ENCODE measurements around the gene TRIO.
"Not testable (repeated sequence)": the region's sequence is repeated elsewhere in the genome, so short reads cannot be mapped to it uniquely, and the experiment has no call there.

Gene TRIO

DNA sequence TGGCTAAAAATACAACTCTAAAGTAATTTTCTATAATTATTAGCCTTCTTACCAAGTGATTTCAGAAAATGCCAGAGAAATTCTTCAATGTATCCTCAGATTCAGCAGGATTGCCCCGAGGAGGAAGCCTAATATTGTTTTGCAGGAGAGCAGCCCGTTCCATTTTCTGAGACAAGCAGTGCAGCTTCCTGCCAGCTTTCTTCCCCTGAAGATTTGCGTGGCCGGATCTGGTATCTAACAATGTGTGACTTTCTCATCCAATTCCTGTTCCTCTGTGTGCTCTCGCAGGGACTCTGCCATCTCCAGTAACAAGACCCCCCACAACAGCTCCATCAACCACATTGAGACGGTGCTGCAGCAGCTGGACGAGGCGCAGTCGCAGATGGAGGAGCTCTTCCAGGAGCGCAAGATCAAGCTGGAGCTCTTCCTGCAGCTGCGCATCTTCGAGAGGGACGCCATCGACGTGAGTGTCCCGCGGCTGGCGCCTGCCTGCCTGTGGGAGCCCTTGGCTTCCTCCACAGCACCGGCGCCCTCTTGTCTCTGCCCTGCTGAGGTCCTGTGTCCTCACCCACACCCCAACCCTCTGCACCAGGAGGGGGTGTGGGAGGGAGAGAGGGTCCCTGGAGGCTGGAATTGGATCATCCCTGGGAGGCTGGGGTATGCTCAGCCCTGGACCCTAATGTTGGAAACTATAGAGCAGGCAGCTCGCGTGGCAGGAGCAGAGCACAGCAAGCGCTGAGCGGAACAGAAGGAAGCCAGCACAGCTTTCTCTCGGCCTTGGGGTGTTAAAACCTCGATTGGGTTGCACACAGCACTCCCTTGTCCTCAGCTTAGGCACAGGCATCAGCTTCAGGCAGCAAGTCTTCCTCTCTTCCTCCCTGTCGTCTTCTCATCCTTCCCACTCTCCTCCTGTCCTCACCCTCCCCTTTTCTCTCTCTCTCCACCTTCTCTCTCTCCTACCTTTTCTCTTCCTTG is 216.2 kb downstream of the TRIO start:
- DNase-seq (ENCODE audit: low read depth): no peak

GRCh38 chr5:14362491-14362890 is 219.3 kb downstream of the TRIO start:
- DNase-seq (ENCODE audit: low read depth): no peak

- DNase-seq (ENCODE audit: low read depth): no peak
These were observed 221.0 kb downstream of the TRIO start for GRCh38 chr5:14364096-14364495.

DNA sequence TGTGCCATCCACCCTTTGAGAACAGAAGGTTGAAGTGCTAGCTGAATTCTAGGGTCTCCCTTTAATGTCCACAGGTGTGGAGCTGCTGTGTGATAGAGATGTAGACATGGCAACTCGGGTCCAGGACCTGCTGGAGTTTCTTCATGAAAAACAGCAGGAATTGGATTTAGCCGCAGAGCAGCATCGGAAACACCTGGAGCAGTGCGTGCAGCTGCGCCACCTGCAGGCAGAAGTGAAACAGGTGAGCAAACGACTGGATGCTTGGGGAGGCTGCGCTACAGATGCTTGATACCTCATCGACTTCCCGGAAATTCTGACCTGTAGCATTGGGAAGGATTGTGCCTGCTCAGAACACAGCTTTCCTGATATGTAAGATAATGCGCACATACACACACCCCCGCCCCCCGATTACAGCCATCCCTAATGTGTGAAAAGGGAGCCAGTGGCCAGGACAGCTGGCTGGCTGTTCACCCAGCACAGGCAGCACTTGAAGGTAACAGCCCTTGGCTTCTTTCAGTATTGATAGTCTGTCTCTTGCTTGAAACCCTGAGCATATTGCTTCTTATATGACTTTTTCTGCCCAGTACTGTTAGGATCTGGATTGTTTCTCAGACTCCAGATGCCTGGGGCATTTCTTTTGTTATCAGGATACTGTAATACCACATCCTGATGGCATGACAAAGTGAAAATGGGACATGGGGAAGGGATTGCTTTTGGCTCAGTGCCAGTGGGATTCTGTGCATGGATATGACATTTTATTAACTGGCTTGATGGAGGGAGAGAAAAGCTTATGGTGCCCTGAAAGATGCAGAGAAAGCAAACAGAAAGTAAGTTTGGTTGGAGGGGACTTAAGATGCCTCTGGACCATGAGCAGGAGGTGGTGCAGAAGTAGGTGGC is 221.7 kb downstream of the TRIO start:
- no peak for DNase-seq (ENCODE audit: low read depth)

DNA sequence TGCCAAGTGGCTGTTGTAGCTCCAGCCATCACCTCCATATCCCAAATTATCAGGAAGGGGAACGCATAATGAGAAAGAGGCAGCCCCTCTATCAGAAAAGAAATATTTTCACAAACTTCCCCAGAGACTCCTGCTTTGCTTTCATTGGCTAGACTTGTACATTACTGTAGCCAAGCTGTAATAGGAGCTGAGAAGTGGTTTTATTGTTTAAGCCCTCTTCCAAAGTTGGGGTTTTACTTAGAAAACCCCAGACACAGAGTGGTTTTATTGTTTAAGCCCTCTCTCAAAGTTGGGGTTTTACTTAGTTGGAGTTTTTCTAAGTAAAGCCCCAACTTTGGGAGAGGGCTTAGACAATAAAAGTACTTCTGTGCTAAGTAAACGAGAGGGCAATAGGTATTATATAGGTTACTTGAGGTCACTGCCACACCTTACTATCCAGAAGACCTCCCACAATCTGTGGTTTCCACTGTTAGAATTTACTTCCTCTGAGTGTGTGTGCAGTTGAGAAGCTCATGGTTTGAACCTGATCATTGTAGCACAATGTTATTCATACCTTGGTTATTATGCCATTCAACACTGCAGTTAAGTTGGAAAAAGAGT is 222.8 kb downstream of the TRIO start:
- no peak for DNase-seq (ENCODE audit: low read depth)

GRCh38 chr5:14366763-14367162 is 223.6 kb downstream of the TRIO start:
- no peak for DNase-seq (ENCODE audit: low read depth)

DNA sequence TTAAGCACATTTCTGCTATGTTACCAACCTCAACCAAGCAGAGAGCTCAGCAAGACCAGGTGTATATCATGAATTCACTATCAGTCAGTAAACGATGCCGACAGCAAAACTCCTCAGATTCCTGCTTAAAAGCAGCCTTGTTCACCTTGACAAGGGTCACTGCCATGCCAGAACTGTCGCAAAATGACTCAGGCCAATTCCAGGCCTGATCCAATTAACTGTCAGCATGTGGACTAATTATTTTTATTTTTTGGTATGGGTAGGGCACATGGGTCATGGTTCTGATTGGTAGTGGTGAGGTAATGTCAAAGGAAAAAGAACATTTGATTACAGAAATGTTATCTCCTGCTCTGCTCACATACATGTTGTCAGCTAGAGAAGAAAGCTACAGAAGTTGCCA is 224.2 kb downstream of the TRIO start:
- DNase-seq (ENCODE audit: low read depth): no peak

DNA sequence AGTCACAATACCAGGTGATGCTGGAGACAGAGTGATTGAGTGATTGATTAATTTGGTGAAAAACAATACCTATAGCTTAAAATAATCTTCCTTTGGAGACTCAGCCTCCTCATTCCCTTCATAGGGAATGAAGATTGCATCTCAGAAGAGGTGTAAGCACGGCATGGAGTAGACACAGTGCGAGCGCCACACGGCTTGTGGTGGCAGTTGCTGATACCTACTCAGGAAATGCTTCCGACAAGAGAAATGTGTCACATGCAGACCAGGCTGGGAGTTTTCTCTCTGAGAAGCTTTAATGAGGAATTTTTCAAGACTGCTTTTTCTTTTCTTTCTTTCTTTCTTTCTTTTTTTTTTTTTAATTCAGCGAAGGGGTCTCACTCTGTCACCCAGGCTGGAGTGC is 226.6 kb downstream of the TRIO start:
- DNase-seq (ENCODE audit: low read depth): no peak

DNA sequence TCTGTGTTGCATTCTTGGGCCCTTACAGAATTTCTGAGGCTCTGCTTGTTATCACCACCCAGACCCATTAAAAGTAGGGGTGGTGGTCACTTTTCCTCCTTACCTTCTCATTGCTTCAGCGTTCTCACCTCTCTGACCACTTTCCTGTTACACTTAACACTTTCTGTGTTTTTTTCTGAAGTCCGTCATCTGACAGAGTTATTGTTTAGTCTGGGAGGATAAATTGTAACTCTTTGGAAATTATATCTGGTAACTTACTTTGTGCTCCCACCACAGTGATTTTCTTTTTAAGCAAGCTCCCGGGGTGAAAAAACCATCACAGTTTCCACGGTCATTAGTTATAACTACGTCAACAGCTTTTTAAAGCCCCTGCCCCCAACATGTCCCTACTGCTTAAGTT is 227.2 kb downstream of the TRIO start:
- no peak for DNase-seq (ENCODE audit: low read depth)

GRCh38 chr5:14373685-14374084 is 230.5 kb downstream of the TRIO start:
- DNase-seq (ENCODE audit: low read depth): no peak

- no peak for DNase-seq (ENCODE audit: low read depth)
These were observed 231.0 kb downstream of the TRIO start for GRCh38 chr5:14374100-14374499.

DNA sequence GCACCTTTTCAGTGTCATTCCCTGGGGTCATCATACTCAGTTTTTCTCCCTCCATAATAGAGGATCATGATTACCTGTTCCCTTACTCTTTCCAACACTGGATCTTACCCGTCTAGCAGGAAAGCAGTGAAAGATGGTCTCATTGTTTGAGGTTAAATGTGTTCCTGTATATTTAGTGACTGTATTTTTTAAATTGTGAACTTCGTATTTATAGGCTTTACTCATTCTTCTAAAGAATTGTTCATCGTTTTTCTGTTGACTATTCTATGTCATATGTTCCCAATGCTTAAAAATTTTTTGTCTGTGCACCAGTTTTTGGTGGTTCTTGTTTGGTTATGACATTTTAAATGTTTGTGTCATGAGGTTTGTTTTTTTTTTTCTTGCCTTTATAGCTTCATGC is 233.6 kb downstream of the TRIO start:
- DNase-seq (ENCODE audit: low read depth): no peak

GRCh38 chr5:14379739-14380497 is 236.8 kb downstream of the TRIO start:
- no peak for DNase-seq (ENCODE audit: low read depth)

- no peak for DNase-seq (ENCODE audit: low read depth)
These were observed 237.6 kb downstream of the TRIO start for GRCh38 chr5:14380712-14381111.

GRCh38 chr5:14382640-14383039 is 239.5 kb downstream of the TRIO start:
- no peak for DNase-seq (ENCODE audit: low read depth)

- no peak for DNase-seq (ENCODE audit: low read depth)
These were observed 240.8 kb downstream of the TRIO start for GRCh38 chr5:14383923-14384322.

- no peak for DNase-seq (ENCODE audit: low read depth)
These were observed 241.9 kb downstream of the TRIO start for GRCh38 chr5:14385019-14385418.

- DNase-seq (ENCODE audit: low read depth): no peak
These were observed 243.9 kb downstream of the TRIO start for GRCh38 chr5:14386884-14387624.

DNA sequence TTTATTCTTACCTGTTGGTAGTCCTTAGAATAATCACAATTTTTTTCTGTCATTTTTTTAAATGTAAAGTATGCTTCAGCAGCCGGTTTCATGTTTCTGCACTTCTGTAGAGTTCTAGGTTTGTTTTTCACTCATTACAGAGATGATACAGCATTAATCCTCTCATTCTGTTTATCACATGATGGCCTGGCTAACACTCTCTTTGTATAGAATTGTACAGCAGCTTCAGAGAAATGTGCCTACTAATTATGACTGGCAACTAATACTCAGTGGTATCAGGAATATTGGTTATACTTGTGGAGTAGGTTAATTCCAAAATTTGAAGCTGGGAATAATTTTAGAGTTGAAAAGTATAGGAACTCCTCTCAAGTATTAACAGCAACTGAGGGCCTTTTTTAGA is 245.6 kb downstream of the TRIO start:
- no peak for DNase-seq (ENCODE audit: low read depth)

DNA sequence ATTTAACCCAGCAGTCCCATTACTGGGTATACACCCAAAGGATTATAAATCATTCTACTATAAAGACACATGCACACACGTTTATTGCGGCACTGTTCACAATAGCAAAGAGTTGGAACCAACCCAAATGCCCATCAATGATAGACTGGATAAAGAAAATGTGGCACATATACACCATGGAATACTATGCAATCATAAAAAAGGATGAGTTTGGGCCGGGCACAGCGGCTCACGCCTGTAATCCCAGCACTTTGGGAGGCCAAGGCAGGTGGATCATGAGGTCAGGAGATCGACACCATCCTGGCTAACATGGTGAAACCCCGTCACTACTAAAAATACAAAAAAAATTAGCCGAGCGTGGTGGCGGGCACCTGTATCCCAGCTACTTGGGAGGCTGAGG is 249.4 kb downstream of the TRIO start:
- DNase-seq (ENCODE audit: low read depth): not testable (repeated sequence)

DNA sequence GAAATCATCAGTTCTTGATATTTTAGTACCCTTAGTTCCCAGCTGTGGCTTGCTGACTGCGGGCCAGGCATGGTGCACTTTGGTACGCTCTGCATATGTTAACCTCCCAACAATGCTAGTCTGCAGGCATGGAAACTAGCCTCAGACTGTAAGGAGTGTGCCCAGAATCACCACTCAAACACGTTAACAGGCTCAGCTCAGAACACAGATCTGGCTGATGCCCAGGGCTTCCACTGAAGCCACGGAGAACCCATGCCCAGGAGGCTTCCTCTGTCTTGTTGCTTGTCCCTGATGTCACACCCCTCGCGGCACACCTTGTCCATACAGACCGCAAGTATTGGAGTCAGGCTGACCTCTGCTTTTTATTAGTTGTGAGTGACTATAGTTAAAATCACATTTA is 251.2 kb downstream of the TRIO start:
- DNase-seq (ENCODE audit: low read depth): no peak

All from stimulated activated CD8-positive, alpha-beta memory T cell treated with anti-CD3 and anti-CD28 coated beads, Interleukin-15, amount 100 ng/mL, for 1 hour (primary cell).